ENCODE results near the gene SORT1.

GRCh38 chr1:109275706-109276345 lies 121.9 kb downstream of the SORT1 start:
- TF ChIP-seq CTCF (conservative IDR thresholded peaks at IDR 0.05; ENCODE audit: low read depth, low read length): no peak
- no peak for TF ChIP-seq CEBPB (IDR thresholded peaks at IDR 0.05; ENCODE audit: low read depth, low read length)
- TF ChIP-seq RAD21 (IDR thresholded peaks at IDR 0.05; ENCODE audit: low read length): no peak
- TF ChIP-seq POLR2A (IDR thresholded peaks at IDR 0.05; ENCODE audit: low read depth, low read length): no peak
- TF ChIP-seq SMC3 (IDR thresholded peaks at IDR 0.05; ENCODE audit: low read depth, low read length): no peak
- no peak for TF ChIP-seq FOS (IDR thresholded peaks at IDR 0.05; ENCODE audit: low read depth, low read length)
- no peak for TF ChIP-seq CHD1 (IDR thresholded peaks at IDR 0.05; ENCODE audit: low read depth, low read length)
- no peak for TF ChIP-seq RFX5 (IDR thresholded peaks at IDR 0.05; ENCODE audit: low read depth, low read length)
- no peak for TF ChIP-seq MAFK (IDR thresholded peaks at IDR 0.05; ENCODE audit: low read depth, low read length)
- no peak for TF ChIP-seq MAZ (IDR thresholded peaks at IDR 0.05; ENCODE audit: borderline replicate concordance, low read depth, low read length)
- no peak for TF ChIP-seq USF2 (IDR thresholded peaks at IDR 0.05; ENCODE audit: low read depth, low read length)
- no peak for TF ChIP-seq RCOR1 (IDR thresholded peaks at IDR 0.05; ENCODE audit: insufficient replicate concordance, low read length)
- no peak for TF ChIP-seq NFE2L2 (IDR thresholded peaks at IDR 0.05; ENCODE audit: low read depth, low read length)
- no peak for TF ChIP-seq ELK1 (IDR thresholded peaks at IDR 0.05; ENCODE audit: borderline replicate concordance, low read depth, low read length)
